Prostate gland (tissue), 2 donors: ENCODE data around the gene QRICH2. TPM values are rescaled to one million over a fixed set of nuclear protein-coding genes. Genes with fewer than 3 reads are reported as not detected.
"Not testable (repeated sequence)": the region's sequence is repeated elsewhere in the genome, so short reads cannot be mapped to it uniquely, and the experiment has no call there.

Experiments used
- DNase-seq: peaks from one replicate; pipeline ENCODE4 v3.0.0-alpha.2; 2019; ENCODE audit warnings: low spot score
- H3K27ac ChIP-seq, 2 donors: fragments of 200-600 bp; sonication (generic); 2 replicates each; pipeline ENCODE4 v1.5.1; 2017 to 2019
- H3K27me3 ChIP-seq: fragments of 200-600 bp; sonication (generic); replicated peaks from 2 replicates; pipeline ENCODE4 v1.5.1; 2019; ENCODE audit not compliant: insufficient read depth
- H3K36me3 ChIP-seq, 2 donors: fragments of 200-600 bp; sonication (generic); 1 replicate in 1 of 2; 2 replicates in 1 of 2; pipeline versions ENCODE4 v1.5.1 to v1.8.1; 2017 to 2019
- H3K4me1 ChIP-seq: fragments of 200-600 bp; sonication (generic); replicated peaks from 2 replicates; pipeline ENCODE4 v1.5.1; 2019
- H3K4me3 ChIP-seq, 2 donors: fragments of 200-600 bp; sonication (generic); 2 replicates each; pipeline ENCODE4 v1.5.1; 2017 to 2019
- H3K9me3 ChIP-seq: fragments of 200-600 bp; sonication (generic); 2 replicates; pipeline ENCODE4 v1.5.1; 2017
- POLR2A ChIP-seq: fragments of 450-650 bp; IDR thresholded peaks from one replicate; pipeline ENCODE4 v1.6.1; 2016; ENCODE audit warnings: antibody characterized with exemption, mild to moderate bottlenecking
- POLR2AphosphoS5 ChIP-seq: sonication (generic); formaldehyde crosslinking; IDR thresholded peaks from one replicate; pipeline ENCODE4 v1.6.1; 2017; ENCODE audit warnings: antibody characterized with exemption
- WGBS: methylation state at CpG from one replicate; pipeline ENCODE4 v1.1.5; 2018; 5-methylcytosine and 5-hydroxymethylcytosine counted together
- intact Hi-C: fragments of 100-400 bp; cut with DNase I; formaldehyde crosslinking; loops from one replicate; pipeline ENCODE4 v1.14.2; 2022
- total RNA-seq, 2 donors: library from RNA; depleted of rRNA; stranded (reverse); fragments of >200 nt; gene quantifications; one replicate each; pipeline ENCODE4 v1.1.0, GENCODE V29; 2016
- TF ChIP-seq, protein P1 (sequence below), 4 experiments: fragments of 200-600 bp in 2 of 4; fragments of 450-650 bp in 2 of 4; sonication (generic) in 2 of 4; IDR thresholded peaks; 1 replicate in 3 of 4; 2 replicates in 1 of 4; pipeline ENCODE4 v1.5.1; 2016 to 2019; ENCODE audit warnings: antibody characterized with exemption in 4 of 4, mild to moderate bottlenecking in 2 of 4, moderate library complexity in 2 of 4

QRICH2 gene
- total RNA-seq, 2 donors from 2014 or later = 3.1 to 9.8 TPM

DNA sequence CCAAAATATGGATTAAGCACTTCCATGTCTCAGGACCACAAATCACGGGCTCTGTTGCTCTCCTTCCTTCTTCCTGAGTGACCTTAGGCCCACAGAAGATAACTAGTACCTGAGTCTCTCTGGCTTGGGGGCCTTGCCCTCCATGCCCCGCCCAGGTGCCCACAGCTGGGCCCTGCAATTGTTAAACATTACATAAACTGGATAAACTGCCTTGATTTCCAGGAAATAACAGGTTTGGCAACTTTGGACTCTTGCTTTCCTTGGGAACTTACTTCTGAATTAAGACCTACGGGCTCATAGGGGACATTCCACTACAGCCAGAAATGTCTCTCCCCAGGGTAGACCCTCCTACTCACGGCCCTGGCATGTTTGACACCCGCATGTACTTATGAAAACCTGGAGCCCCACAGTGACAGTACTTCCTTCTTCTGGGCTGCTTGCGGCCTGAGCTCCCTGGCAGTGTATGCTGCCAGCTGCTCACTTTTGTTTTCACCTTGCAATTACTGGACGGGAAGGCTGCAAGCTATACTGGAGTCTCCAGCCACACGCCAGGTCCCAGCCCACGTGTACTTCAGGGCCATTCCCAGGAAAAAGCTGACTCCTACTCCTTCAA, 45.2 kb downstream of the QRICH2 start:
- Histone ChIP-seq H3K36me3 (no peaks in the 10 kb centered on the region), H3K4me3 (no peak overlapping the region), H3K27ac (peak overlapping the region; percentile 93 to 95), H3K27me3 (no peaks in the 10 kb centered on the region), H3K9me3 (no peaks in the 10 kb centered on the region), H3K4me1 (peaks cover 23% of the 10 kb centered on the region)
- peak; percentile 71 for DNase-seq
- WGBS = 37% methylated on average over 9 of the region's 9 CpGs
- TF ChIP-seq POLR2A (peak; percentile 44), POLR2AphosphoS5 (peak; percentile 81)
- TF ChIP-seq, protein P1, sequence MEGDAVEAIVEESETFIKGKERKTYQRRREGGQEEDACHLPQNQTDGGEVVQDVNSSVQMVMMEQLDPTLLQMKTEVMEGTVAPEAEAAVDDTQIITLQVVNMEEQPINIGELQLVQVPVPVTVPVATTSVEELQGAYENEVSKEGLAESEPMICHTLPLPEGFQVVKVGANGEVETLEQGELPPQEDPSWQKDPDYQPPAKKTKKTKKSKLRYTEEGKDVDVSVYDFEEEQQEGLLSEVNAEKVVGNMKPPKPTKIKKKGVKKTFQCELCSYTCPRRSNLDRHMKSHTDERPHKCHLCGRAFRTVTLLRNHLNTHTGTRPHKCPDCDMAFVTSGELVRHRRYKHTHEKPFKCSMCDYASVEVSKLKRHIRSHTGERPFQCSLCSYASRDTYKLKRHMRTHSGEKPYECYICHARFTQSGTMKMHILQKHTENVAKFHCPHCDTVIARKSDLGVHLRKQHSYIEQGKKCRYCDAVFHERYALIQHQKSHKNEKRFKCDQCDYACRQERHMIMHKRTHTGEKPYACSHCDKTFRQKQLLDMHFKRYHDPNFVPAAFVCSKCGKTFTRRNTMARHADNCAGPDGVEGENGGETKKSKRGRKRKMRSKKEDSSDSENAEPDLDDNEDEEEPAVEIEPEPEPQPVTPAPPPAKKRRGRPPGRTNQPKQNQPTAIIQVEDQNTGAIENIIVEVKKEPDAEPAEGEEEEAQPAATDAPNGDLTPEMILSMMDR (IDR thresholded peaks at IDR 0.05) = no peak
- intact Hi-C loops = no loop called here

DNA sequence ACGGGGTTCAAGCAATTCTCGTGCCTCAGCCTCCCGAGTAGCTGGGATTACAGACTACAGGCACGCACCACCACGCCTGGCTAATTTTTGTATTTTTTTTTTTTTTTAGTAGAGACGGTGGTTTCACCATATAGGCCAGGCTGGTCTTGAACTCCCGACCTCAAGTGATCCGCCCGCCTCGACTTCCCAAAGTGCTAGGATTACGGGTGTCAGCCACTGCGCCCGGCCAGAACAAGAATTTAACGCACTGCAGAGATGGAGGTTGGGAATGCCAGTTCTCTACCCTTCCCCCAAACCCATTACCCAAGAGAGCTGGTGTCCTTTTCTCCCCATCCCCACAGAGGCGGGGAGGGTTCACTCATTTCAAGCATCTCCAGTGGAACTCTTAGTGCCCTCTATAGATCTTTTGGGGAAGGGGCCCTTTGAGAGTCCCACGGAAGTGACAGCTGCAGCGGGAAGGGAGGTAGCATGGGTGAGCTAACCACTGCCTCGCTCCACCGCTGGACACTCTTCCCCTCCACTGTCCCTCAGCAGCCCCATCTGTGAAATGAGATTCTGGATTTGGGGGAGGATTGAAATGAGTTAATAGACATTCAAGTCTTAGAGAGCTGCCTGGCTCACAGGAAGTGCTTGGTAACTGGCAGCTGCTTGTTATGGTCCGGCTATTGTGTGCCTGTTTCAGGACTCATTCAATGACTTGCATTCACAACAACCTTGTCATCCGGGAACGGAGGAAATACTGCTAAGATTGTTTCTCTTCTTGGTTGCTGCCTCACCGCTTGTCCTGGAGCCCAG, 46.5 kb downstream of the QRICH2 start:
- WGBS = 90% methylated on average over 23 of the region's 23 CpGs
- no peaks in the 10 kb centered on the region for H3K27me3 ChIP-seq
- H3K9me3 ChIP-seq = no peaks in the 10 kb centered on the region
- H3K27ac ChIP-seq = peak overlapping the region; percentile 93 to 95
- H3K36me3 ChIP-seq = no peaks in the 10 kb centered on the region
- TF ChIP-seq POLR2A (no peak), POLR2AphosphoS5 (no peak)
- TF ChIP-seq, protein P1 (IDR thresholded peaks at IDR 0.05) = no peak
- H3K4me3 ChIP-seq = no peak overlapping the region
- intact Hi-C loops = no loop called here
- peaks cover 16% of the 10 kb centered on the region for H3K4me1 ChIP-seq
- no peak for DNase-seq

DNA sequence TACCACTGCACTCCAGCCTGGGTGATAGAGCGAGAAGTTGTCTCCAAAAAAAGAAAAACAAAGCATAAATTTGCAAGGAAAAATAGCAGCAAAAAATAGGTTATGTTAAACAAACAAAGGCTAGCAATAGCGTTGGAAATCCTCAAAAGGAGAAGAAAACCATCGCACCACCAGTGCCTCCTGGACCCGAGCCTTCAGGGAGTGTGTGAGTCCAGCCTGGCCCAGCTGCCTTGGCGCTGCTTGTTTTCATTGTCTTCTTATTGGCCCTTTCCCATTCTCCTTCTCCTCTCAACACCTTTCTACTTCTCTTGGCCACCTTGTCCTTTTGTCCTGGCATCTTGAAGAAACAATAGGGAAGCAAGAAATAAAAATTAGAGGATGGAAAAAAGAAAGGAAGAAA, 47.4 kb downstream of the QRICH2 start:
- Histone ChIP-seq H3K27me3 (no peaks in the 10 kb centered on the region), H3K36me3 (no peaks in the 10 kb centered on the region), H3K9me3 (no peaks in the 10 kb centered on the region), H3K4me1 (peaks cover 16% of the 10 kb centered on the region), H3K27ac (no peak overlapping the region), H3K4me3 (no peak overlapping the region)
- intact Hi-C loops = no loop called here
- no peak for TF ChIP-seq POLR2AphosphoS5
- TF ChIP-seq, protein P1 (IDR thresholded peaks at IDR 0.05) = no peak
- no peak for TF ChIP-seq POLR2A
- 77% methylated on average over 5 of the region's 5 CpGs for WGBS
- no peak for DNase-seq

DNA sequence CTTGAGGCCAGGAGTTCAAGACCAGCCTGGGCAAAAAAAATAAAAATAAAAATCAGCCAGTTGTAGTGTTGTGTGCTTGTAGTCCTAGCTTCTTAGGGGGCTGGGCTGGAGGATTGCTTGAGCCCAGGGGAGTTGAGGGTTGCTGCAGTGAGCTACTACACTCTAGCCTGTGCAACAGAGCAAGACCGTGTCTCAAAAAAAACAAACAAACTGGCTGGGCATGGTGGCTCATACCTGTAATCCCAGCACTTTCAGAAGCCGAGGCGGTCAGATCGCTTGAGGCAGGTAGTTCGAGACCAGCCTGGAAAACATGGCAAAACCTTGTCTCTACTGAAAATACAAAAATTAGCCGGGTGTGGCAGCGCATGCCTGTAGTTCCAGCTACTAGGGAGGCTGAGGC, 47.9 kb downstream of the QRICH2 start:
- no peaks in the 10 kb centered on the region for H3K9me3 ChIP-seq
- intact Hi-C loops = no loop called here
- WGBS = 90% methylated on average over 3 of the region's 7 CpGs
- no peak for DNase-seq
- peaks cover 16% of the 10 kb centered on the region for H3K4me1 ChIP-seq
- no peaks in the 10 kb centered on the region for H3K36me3 ChIP-seq
- no peaks in the 10 kb centered on the region for H3K27me3 ChIP-seq
- no peak overlapping the region for H3K27ac ChIP-seq
- H3K4me3 ChIP-seq = no peak overlapping the region
- TF ChIP-seq POLR2A = no peak
- TF ChIP-seq POLR2AphosphoS5 = no peak
- TF ChIP-seq, protein P1 (IDR thresholded peaks at IDR 0.05) = no peak

DNA sequence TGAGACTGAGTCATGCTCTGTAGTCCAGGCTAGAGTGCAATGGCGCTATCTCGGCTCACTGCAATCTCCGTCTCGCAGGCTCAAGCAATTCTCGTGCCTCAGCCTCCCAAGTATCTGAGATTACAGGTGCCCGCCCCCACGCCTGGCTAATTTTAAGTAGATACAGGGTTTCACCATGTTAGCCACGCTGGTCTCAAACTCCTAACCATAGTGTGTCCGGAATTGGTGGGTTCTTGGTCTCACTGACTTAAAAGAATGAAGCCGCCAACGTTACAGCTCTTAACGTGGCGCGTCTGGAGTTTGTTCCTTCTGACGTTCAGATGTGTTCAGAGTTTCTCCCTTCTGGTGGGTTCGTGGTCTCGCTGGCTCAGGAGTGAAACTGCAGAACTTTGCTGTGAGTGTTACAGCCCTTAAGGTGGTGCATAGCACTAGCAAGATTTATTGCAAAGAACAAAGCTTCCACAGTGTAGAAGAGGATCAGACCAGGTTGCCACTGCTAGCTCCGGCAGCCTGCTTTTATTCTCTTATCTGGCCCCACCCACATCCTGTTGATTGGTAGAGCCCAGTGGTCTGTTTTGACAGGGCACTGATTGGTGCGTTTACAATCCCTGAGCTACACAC, 51.5 kb downstream of the QRICH2 start:
- H3K36me3 ChIP-seq = not testable (repeated sequence)

More for the DNA sequence above, 51.5 kb downstream of the QRICH2 start:
- H3K9me3 ChIP-seq, DNase-seq, H3K27me3 ChIP-seq, intact Hi-C loops, H3K4me1 ChIP-seq, H3K4me3 ChIP-seq, H3K27ac ChIP-seq: not testable (repeated sequence)
- 86% methylated on average over 19 of the region's 19 CpGs for WGBS
